ENCODE results near the gene SUPT4H1. TPM values are rescaled to one million over a fixed set of nuclear protein-coding genes. Genes with fewer than 3 reads are reported as not detected.

SUPT4H1 gene
- total RNA-seq, 1 experiment from 2014 or later = 74.8 TPM

- no peak overlapping the region for H2AFZ ChIP-seq
- H3K79me2 ChIP-seq (ENCODE audit: low read depth) = no peaks in the 10 kb centered on the region
- no peak overlapping the region for H3K4me2 ChIP-seq
- ChIA-PET CTCF (no interaction called here), POLR2A (ENCODE audit: unreplicated experiment) (interaction anchor here (0.6 to 0.7 kb wide), 2 partner anchors 55 to 1043 kb away, joined by 5 read pairs; no protein-coding TSS in a partner anchor)
- no peaks in the 10 kb centered on the region for H3K9me3 ChIP-seq (ENCODE audit: insufficient read depth, low read depth)
- DNase-seq = no peak
- H3K36me3 ChIP-seq (ENCODE audit: low read depth) = no peaks in the 10 kb centered on the region
- H3K27ac ChIP-seq = no peak overlapping the region
- no peak overlapping the region for H3K4me3 ChIP-seq
- peaks cover 23% of the 10 kb centered on the region for H3K4me1 ChIP-seq (replicated peaks; ENCODE audit: insufficient read depth)
- H3F3A ChIP-seq (ENCODE audit: insufficient read depth, low read depth) = peaks cover 13% of the 10 kb centered on the region
- H3K27me3 ChIP-seq (ENCODE audit: insufficient read depth, low read depth) = peaks cover 57% of the 10 kb centered on the region
- intact Hi-C loops (cut with micrococcal nuclease; ENCODE audit: unreplicated experiment) = no loop called here
- no peaks in the 10 kb centered on the region for H4K20me1 ChIP-seq (ENCODE audit: insufficient read depth)
- no TSS peak for BruUV-seq (replicated peaks)
- no peak for TF ChIP-seq CTCF (conservative IDR thresholded peaks at IDR 0.05)
- no peak for TF ChIP-seq EZH2 (IDR thresholded peaks at IDR 0.05; ENCODE audit: low read depth)
- H3K9me2 ChIP-seq (ENCODE audit: insufficient read depth) = no peaks in the 10 kb centered on the region
These were observed 32.0 kb upstream of the SUPT4H1 start for GRCh38 chr17:58383892-58384462.

GRCh38 chr17:58382872-58383242, 30.9 kb upstream of the SUPT4H1 start:
- Histone ChIP-seq H3F3A (ENCODE audit: insufficient read depth, low read depth) (peaks cover 6% of the 10 kb centered on the region; the same call in 1 of the 2 replicates), H3K27ac (no peak overlapping the region), H3K36me3 (ENCODE audit: low read depth) (no peaks in the 10 kb centered on the region), H3K27me3 (ENCODE audit: insufficient read depth, low read depth) (peaks cover 57% of the 10 kb centered on the region), H3K4me1 (replicated peaks; ENCODE audit: insufficient read depth) (peaks cover 14% of the 10 kb centered on the region), H3K9me3 (ENCODE audit: insufficient read depth, low read depth) (no peaks in the 10 kb centered on the region), H4K20me1 (ENCODE audit: insufficient read depth) (no peaks in the 10 kb centered on the region), H3K4me2 (no peak overlapping the region), H3K4me3 (no peak overlapping the region), H3K9me2 (ENCODE audit: insufficient read depth) (no peaks in the 10 kb centered on the region), H3K79me2 (ENCODE audit: low read depth) (no peaks in the 10 kb centered on the region), H2AFZ (no peak overlapping the region)
- no peak for DNase-seq
- TF ChIP-seq EZH2 (IDR thresholded peaks at IDR 0.05; ENCODE audit: low read depth) (no peak), CTCF (conservative IDR thresholded peaks at IDR 0.05) (no peak)
- ChIA-PET POLR2A (ENCODE audit: unreplicated experiment) (no interaction called here), CTCF (interaction anchor here (0.6 kb wide), 1 partner anchor 67 kb away, joined by 9 read pairs; no protein-coding TSS in a partner anchor)
- no TSS peak for BruUV-seq (replicated peaks)
- intact Hi-C loops (cut with micrococcal nuclease; ENCODE audit: unreplicated experiment) = no loop called here

GRCh38 chr17:58382108-58382871, 30.3 kb upstream of the SUPT4H1 start:
- CTCF ChIA-PET = no interaction called here
- Histone ChIP-seq H3K9me3 (ENCODE audit: insufficient read depth, low read depth) (no peaks in the 10 kb centered on the region), H3K27me3 (ENCODE audit: insufficient read depth, low read depth) (peaks cover 57% of the 10 kb centered on the region), H3K4me1 (replicated peaks; ENCODE audit: insufficient read depth) (peaks cover 14% of the 10 kb centered on the region), H3K79me2 (ENCODE audit: low read depth) (no peaks in the 10 kb centered on the region), H3F3A (ENCODE audit: insufficient read depth, low read depth) (peaks cover 1% of the 10 kb centered on the region; the same call in 1 of the 2 replicates), H3K4me3 (no peak overlapping the region), H4K20me1 (ENCODE audit: insufficient read depth) (no peaks in the 10 kb centered on the region), H2AFZ (no peak overlapping the region), H3K36me3 (ENCODE audit: low read depth) (no peaks in the 10 kb centered on the region), H3K27ac (no peak overlapping the region), H3K4me2 (no peak overlapping the region), H3K9me2 (ENCODE audit: insufficient read depth) (no peaks in the 10 kb centered on the region)
- POLR2A ChIA-PET (ENCODE audit: unreplicated experiment) = no interaction called here
- intact Hi-C loops (cut with micrococcal nuclease; ENCODE audit: unreplicated experiment) = no loop called here
- TF ChIP-seq CTCF (conservative IDR thresholded peaks at IDR 0.05) (no peak), EZH2 (IDR thresholded peaks at IDR 0.05; ENCODE audit: low read depth) (no peak)
- BruUV-seq (replicated peaks) = no TSS peak
- no peak for DNase-seq
